Stimulated activated CD8-positive, alpha-beta memory T cell treated with anti-CD3 and anti-CD28 coated beads, Interleukin-7, amount 100 ng/mL, for 24 hours (primary cell): ENCODE measurements around the gene NLGN4Y.
"Not testable (repeated sequence)": the region's sequence is repeated elsewhere in the genome, so short reads cannot be mapped to it uniquely, and the experiment has no call there.

ENCODE experiments used
- DNase-seq: peaks from one replicate; pipeline ENCODE4 v3.0.0-alpha.2; 2020; ENCODE audit warnings: low read depth

The NLGN4Y gene

DNA sequence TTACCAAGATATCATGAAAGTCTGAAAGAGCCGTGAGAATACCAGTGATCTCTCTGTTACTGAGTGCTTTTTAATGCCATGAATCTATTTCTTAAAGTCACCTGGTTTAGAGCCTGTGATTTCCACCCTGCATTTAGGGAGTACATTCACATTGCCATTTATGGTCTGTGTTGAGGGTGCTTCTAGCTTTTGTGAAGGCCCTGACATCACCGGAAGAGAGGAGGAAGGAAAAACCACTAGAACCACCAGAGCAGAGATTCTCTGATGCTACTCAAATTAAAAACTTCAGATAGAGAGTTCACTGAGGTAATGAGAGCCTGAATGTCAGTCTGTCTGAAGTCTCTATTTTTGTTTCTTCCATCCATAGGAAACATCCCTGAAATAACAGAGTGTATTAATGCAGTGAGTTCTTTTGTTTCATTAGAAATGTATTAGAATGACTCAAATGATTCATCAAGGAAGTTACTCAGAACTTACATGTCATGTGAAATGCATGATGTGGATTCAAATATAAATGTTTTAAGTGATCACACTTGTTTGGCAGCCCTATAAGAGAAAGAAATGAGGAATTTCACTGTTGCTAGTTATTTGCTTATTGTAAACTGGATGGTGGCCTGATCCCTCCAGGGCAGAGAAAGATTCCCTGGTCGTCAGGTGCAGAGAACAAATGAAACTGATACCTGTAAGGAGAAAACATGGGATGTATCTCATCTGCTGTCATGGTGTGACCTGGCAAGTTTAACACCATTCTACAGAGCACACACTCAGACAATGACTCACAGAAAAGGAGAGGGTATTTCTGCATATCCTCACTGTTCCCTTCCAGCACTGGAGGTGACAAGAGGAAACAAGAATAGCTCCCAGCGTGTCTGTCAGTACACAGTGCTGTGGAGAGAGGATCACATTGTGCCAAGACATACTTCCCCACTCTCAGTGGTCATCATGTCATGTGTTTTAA lies 310.1 kb downstream of the NLGN4Y start:
- no peak for DNase-seq

- DNase-seq, result no peak
Observed at GRCh38 chrY:14837466-14837865, 313.1 kb downstream of the NLGN4Y start.

DNA sequence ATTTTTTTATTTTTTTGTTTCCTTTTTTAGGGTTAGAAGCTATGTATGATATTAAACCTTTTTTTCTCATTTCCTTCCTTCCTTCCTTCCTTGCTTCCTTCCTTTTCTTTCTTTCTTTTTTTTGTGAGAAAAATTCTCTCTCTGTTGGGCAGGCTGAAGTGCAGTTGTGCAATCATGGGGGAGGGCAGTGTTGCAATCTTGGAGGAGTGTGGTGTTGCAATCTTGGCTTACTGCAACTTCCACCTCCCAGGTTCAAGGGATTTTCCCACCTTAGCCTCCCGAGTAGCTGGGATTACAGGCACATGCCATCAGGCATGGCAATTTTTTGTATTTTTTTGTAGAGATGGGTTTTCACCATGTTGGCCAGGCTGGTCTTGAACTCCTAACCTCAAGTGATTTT lies 326.4 kb downstream of the NLGN4Y start:
- no peak for DNase-seq

- DNase-seq, result no peak
Observed at GRCh38 chrY:14860448-14860847, 336.1 kb downstream of the NLGN4Y start.

- DNase-seq, result not testable (repeated sequence)
Observed at GRCh38 chrY:14861033-14861432, 336.7 kb downstream of the NLGN4Y start.

GRCh38 chrY:14871971-14872370 lies 347.6 kb downstream of the NLGN4Y start:
- no peak for DNase-seq
